CD4-positive, alpha-beta T cell treated with Interleukin-15 for 4 hours (primary cell): ENCODE results near the gene EFTUD2.

Experiments
- DNase-seq: peaks from one replicate; pipeline ENCODE4 v3.0.0-alpha.2; 2020; ENCODE audit warnings: low spot score

The EFTUD2 gene

DNA sequence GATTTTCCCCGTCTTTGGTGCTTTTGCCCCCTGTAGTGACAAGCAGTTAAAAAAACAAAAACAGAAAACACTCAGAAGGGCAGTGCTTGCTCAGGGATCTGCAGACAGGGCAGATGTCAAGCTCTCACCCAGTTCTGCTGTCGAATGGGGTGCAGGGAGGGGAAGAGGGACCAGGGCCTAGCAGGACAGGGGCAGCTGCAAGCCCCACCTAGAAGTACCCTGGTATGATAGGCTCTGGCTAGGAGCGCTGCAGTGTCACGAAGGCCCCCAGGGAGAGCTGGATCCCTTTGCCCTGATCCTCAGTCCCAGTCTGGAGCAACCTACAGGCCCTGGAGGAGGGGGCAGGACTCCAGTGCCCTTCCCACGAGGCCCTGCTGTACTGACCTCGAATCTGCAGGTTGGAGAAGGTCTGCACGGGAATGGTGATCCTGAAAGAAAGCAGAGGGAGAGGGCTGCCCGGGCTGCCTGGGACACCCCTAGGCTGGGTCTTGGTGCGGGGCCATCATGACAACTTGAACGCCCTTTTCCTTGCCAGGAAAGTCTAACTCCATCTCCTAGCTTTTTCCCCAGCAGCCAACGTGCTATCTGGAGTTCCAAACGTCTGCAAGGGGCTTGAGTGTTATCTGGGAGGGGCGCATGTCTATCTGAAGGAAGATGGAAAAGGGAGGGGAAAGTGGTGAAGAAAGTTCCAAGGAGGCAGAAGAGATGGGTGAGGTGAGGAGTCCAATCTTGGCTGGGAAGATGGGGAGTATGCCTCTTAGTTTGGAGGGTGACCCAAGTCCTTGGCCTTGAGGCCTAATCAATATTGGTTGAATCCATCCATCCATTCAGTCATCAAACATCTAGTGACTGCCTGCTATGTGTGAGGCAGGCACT, 11.2 kb upstream of the EFTUD2 start:
- no peak for DNase-seq

DNA sequence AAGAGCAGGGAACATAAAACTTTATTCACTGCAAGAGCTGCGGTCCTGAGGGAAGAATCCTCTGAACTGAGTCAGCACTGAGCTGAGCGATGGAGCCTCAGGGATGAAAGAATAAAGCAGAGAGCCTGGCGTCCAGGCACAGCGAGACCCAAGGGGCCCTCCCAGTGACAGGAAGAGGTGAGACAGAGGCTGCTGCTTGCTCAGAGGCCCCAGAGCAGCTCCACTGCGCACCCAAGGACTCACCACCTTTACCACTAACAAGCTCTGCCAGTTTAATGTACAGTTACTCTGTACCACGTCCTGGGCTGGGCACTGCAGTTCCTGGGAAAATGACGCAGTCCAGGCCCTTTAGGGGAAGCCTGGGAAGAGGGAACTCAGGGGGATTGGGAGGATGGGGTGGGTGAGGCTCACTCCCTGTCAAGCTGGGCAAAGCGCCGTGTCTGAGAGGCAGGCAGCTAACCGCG, 10.5 kb upstream of the EFTUD2 start:
- DNase-seq = no peak

DNA sequence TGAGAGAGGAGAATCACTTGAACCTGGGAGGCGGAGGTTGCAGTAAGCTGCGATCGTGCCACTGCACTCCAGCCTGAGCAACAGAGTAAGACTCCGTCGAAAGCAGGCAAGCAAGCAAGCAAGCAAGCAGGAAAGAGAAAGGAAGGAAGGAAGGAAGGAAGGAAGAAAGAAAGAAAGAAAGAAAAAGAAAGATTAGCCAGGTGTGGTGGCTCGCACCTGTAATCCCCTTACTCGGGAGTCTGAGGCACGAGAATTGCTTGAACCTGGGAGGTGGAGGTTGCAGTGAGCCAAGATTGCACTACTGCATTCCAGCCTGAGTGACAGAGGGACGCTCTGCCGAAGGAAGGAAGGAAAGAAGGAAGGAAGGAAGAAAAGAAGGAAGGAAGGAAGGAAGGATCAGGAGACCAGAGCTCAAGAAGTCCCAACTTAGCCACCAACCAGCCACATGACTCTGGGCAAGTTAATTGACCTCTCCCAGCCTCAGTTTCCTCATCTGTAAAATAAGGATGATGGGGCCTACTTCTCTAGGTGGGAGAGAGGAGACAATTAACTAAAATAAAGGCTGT, 9.6 kb upstream of the EFTUD2 start:
- no peak for DNase-seq

DNA sequence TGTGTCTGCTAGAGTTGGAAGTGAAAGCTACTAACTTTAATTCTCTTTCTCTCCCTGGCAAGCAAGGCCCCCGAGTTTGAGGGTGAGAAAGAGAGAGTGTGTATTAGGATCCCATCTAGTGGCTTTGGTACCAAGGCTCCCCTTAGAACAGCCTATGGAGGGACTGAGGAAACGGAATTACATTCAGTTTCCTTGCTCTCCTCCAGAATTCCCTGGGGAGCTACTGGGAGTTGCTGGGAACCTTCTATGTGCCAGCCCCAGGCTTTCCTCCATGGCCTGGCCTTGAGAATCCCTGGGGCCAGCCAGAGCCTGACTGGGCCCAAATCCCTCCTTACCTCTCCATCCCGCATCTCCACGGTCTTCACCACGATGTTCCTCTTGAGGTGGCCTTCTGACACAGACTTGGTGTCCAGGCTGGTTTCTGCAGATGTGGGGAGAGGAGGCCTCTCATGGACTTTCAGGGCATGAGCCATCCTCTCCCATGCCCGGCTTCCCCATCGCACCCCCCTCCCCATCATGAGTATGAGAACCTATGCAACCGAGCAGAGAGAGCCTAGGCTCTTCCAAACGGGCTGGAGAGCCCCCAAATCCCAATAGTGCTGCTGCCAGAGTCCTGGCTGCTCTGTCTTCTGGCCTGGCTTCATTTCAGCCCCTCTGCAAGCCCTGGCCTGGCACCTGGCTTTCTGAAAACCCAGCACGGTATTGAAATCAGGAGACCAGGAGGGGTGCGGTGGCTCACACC, 8.7 kb upstream of the EFTUD2 start:
- no peak for DNase-seq

DNA sequence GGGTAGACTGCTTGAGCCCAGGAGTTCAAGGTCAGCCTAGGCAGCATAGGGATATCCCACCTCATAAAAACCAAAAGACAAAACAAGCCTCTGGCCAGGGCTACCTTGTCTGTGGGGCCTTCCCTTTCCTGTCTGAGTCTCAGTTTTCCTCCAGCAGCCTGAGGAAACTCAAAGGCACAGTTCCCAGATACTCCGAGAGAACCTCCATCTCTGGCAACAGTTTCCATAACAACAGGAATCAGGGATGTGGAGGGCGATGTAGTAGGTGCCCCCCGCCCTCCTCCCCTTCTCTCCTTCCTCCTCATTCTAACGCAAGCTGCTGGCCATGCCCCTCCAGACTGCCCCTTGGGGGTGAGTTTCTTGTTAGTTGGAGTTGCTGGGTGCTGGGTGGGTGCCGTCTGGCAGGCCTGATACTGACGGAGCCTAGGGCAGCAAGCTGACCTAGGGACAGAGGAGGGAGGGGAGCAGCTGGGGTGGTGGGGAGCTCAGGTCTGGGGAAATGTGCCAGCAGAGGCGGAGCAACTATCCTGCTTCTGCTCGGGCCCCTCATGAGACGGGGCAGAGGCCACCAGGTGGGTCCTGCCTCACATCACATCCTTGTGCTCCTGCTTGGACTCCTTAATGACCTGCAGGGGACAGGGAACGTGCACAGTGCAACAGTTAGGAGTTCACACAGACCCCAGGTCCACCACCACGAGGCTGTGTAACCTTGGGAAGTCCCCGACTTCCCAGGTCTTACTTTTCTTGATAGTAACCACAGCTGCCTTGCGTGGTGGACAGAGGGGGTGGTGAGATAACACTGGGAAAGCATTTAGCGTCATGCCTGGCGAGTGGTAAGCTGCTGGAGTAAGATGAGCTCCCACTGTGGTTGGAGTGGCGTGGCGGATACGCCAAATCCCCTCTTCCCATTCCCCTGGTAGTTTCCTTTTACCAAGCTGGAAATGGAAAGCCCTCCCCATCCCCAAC, 7.8 kb upstream of the EFTUD2 start:
- DNase-seq = no peak

DNA sequence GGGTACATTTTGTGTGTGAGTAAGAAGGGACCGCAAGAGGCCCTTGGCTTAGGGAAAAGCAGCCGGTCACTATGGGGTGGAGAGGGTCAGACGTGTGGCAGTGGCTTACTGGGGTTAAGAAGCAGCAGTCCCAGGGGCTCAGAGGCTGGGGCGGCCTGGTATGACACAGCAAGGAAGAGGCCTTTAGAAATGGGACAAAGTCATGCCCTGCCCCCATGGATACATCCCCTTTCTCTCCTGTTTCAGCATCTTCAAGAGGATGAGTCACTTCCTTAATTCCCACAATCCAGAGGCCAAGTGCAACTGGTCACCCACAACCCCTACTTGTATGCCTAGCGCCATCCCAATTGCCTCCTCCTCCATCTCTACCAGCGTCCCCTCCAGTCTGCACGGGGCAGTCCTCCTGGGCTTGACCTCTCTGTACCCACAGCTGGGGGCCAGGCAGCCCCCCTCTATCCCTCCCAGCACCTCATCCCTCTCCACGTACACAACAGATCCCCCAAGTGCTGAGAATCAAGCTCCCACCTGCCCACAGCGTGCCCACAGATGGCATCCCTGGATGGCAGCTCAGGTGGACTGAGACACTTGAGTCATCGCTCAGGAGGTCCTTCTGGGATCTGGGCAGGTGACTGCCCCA, 6.9 kb upstream of the EFTUD2 start:
- DNase-seq = no peak

DNA sequence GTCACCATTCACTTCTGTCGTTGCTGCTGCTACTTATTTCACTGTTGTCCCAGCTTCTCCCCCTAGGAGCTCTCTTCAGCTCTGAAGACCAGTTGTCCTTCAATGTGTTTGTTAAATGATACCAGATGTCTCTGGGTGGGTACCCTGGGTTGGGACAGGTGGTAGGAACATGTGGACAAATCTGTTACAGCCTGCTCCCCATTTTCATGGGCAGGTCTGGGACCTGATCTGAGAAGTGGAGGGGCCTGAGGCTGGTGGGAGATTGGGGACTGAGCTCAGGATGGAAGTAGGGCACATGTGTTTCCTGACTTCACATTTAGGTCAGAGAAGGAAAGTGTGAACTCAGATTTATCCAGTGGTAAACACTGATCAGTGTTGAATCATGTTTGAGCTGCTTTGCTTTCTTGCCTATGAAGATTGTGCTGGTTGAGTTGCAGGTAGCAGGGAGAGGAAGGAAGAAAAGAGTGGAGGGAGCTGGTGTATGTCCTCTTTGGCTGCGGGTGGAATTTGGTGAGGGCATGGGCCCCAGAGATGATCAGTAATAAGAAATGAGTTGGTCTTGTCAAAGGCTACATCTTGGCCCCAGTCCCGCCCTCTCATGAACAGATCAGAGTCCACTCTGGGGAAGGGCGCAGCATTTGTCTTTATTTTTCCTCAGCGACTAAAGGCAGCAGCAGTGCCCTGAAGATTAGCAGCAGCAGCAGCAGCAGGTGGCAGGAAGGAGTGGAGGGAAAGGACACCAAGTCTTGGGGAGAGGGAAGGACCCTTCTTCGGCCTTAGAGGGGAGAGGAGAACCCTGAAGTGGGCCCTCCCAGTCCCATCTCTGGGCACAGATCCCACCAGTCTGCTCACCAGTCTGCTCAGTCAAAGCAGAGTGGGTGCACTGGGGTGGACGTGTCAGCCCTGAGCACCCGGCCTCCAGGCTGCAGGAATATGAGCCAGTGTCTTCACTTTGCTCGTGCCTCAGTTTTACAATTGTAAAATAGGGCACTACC, 6.1 kb upstream of the EFTUD2 start:
- no peak for DNase-seq

DNA sequence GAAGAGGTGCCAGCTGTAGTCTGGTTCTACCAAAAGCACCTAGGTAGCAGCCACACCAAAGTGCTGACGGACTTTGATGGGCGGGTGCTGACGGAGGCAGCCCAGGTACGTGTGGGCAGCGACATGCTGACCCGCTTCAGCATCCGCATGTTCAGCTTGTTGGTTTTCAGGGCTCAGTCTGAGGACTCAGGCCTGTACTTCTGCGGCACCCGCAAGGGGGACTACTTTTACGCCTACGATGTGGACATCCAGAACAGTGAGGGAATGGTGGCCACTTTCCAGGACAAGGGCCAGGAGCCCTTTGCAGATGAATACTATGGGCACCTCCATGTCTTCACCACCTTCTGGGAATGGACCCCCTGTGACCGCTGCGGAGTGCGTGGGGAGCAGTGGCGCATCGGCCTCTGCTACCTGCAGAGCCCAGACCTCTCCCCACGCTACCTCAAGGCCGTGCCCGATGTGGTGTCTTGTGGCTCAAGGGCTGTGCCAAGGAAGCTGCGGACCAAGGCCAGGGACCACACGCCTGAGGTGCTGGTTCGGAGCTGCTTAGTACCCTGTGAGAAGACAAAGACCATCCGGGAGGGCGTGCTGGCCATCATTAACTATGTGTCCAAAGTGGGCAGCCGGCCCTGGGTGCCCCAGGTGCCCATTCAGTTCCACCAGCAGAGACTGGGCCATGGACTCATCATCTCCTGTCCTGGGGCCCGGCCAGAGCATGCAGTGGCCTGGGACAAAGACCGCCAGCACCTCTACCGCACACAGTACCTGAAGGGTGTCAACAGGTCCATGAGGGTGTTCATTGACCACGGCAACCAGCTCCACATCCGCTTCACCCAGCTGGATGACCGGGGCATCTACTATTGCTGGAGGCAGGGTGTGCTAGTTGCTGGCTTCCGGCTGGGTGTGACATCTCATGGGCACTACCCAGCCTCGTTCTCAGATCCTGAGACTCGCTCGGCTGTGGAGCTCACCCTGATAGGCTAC, 5.0 kb upstream of the EFTUD2 start:
- DNase-seq = no peak

DNA sequence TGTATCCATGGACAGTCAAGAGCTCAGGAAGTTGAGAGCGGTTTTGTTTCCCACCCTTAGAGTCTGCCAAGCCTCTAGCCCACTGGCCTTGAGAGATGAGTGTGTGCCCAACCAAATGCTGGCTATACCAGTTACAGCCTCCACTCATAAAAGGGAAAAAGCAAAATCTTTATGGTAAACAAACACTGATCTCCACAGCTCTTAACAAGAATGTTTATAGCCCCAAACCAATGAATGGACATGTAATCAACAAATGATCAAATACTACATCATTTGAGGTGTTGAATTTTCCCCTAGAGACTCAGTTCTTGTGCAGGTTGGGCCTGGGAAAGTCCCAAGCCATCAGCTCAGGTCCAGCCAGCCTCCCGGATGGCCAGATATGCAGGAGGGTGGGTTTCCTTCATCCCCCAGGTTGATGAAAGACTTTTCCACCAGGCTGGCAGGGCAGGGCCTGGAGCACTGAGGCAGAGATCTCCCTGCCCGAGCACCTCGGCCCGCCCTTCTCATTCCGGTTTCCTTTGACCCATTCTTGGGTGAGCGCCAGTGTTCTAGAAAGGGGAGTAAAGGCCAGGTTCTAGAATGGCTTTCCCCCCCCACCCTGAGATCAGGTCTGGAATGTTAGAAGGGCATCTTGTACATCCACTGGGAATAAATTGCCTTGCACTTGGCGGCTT, 3.9 kb upstream of the EFTUD2 start:
- DNase-seq = no peak

DNA sequence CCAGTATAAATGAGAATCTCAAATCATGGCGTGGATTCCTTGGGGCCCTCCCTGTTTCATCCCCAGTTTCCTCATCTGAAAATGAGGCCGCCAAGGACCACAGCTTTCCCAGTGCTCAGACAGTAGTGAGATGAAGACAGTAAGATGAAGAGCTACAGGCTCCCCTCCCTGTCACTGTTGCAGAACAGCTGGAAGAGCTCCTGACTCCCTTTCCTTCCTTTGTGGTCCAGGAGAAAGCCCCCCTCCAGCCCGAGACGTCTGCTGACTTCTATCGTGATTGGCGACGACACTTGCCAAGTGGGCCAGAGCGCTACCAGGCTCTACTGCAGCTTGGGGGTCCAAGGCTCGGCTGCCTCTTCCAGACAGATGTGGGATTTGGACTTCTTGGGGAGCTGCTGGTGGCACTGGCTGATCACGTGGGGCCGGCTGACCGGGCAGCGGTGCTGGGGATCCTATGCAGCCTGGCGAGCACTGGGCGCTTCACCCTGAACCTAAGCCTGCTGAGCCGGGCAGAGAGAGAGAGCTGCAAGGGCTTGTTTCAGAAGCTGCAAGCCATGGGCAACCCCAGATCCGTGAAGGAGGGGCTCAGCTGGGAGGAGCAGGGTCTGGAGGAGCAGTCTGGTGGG, 3.0 kb upstream of the EFTUD2 start:
- DNase-seq = no peak

DNA sequence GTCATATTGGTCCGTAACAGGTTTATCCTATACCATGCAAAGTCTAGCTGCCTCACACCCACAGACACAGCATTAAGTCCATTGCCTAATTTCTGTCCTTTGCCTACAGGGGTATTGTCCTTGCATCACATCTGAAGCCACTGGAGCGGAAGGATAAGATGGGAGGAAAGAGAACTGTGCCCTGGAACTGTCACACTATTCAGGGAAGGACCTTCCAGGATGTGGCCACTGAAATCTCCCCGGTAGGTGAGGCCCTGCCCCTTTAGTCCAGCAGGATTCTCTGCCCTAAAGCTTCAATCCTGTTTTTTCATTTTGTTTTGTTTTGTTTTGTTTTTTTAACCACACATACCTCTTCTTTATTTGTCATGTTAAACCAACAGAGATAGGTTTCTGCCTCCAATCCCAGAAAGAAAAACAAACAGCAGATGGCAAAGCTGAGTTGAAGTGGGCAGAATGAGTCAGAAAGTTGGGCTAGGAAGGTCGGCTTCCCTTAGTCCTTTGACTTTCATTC, 2.2 kb upstream of the EFTUD2 start:
- DNase-seq = no peak

DNA sequence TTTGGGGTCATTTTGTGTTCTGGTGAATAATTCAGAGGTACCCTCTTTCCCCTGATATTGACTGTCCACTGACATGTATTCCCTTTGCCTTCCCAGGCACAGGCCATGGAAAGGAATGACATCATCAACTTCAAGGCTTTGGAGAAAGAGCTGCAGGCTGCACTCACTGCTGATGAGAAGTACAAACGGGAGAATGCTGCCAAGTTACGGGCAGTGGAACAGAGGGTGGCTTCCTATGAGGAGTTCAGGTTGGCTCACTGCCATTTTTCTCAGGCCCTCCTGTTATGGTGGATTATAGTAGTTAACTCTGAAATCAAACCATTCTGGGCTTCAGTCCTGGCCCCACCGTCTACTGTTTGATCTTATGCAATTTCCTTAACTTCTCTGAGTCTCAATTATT, 1.6 kb upstream of the EFTUD2 start:
- DNase-seq = no peak

DNA sequence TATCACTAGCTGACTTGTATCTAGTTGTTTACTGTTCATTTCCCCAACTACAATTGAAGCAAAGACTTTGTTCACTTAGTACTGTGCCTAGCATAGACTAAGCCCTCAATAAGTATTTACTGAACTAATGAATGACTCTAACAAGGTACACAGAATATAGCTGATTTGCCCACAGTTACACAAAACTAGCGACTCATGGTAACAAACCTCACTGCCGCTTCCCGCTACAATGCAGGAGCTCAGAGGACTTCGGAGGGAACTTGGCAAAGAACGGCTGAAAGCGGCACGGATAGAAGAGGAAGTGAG, 524 bp downstream of the EFTUD2 start:
- DNase-seq = no peak

DNA sequence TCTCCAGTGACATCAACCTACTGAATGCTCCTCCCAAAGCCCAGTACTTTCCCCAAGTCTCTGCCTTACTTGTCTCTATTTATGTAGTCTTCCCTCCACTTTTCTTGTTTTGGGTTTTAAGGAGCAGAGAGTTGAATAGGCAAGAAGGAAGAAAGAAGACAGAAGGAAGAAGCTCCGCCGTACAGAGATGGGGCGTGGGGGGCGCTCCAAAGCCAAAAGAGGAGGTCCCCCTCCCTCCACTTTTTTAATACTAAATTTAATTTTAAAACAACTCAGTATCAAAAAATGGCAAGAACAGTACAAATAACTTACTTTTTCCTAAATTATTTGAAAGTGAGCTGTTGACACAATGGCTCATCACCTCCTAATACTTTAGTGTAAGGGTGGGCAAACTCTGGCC, 4.6 kb downstream of the EFTUD2 start:
- no peak for DNase-seq

DNA sequence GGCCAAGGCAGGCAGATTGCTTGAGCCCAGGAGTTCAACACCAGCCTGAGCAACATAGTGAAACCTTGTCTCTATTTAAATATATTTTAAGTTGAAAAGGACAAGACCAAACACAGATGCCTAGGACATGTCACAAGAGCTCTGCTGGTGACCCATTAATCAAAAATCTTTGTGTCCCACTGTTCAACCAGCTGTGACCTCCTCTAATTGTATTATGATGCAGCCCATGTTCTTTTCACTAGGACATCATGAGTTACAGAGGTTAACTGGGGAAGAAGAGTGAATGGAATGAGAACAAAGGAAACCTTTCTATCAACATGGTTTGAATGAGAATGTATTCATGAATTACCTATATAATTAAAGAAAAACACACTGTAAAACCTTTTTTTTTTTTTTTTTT, 7.0 kb downstream of the EFTUD2 start:
- no peak for DNase-seq

DNA sequence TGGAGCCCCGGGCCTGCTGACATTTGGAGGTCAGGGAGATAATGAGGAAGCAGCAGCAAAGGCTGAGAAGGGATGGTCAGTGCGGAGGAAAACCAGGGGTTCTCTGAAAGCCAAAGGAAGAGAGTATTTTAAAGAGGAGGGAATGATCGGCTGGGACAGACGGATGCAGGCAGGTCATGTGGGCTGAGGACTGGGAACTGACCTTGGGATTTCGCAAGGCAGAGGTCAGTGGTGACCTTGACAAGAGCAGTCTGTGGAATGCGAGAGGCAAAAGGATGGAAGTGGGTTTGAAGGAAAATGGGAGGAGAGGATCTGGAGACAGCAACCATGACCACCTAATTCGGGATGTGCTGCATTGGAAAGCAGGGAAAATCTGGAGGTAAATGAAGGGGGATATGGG, 10.2 kb downstream of the EFTUD2 start:
- no peak for DNase-seq
